A549 (cell line): ENCODE measurements around the gene TUBG2.

Experiments used
- CTCF ChIP-seq: fragments of >200 bp; sonication (Bioruptor Twin); formaldehyde crosslinking; IDR thresholded peaks from 3 replicates; pipeline ENCODE4 v1.5.1; 2016
- EP300 ChIP-seq, 2 experiments: fragments of >200 bp; sonication (Bioruptor Twin); formaldehyde crosslinking; IDR thresholded peaks; 2 replicates in 1 of 2; 3 replicates in 1 of 2; pipeline ENCODE4 v1.6.1; 2016 to 2017
- ESRRA ChIP-seq: fragments of 150-350 bp; IDR thresholded peaks from 2 replicates; pipeline ENCODE4 v1.6.1; 2014; ENCODE audit warnings: mild to moderate bottlenecking, low read length, borderline replicate concordance
- MYC ChIP-seq: IDR thresholded peaks from 2 replicates; pipeline ENCODE4 v1.6.1; 2012; ENCODE audit warnings: mild to moderate bottlenecking, inconsistent platforms, low read length, improper control_type of control experiment, borderline replicate concordance
- POLR2A ChIP-seq: IDR thresholded peaks from 2 replicates; pipeline ENCODE4 v1.6.1; 2012; ENCODE audit warnings: mild to moderate bottlenecking, low read length
- RFX5 ChIP-seq: fragments of 450-650 bp; IDR thresholded peaks from 2 replicates; pipeline ENCODE4 v1.7.1; 2014; ENCODE audit warnings: antibody characterized with exemption, mild to moderate bottlenecking, moderate library complexity

- no peak for TF ChIP-seq ESRRA
- TF ChIP-seq CTCF = no peak
- no peak for TF ChIP-seq EP300 (IDR thresholded peaks at IDR 0.05)
- no peak for TF ChIP-seq POLR2A
- no peak for TF ChIP-seq MYC
- TF ChIP-seq RFX5 = no peak
Measured at GRCh38 chr17:42704490-42704836, 45.4 kb downstream of the TUBG2 start.
